GM12878 (cell line): ENCODE results near the gene NUDT5. TPM values are rescaled to one million over a fixed set of nuclear protein-coding genes. Genes with fewer than 3 reads are reported as not detected.

ENCODE experiments used
- BHLHE40 ChIP-seq, 2 experiments: fragments of 450-650 bp in 1 of 2; IDR thresholded peaks; 2 replicates each; pipeline ENCODE4 v1.6.1; 2011 to 2017; ENCODE audit warnings: low read depth in 2 of 2, borderline replicate concordance in 1 of 2, improper control_type of control experiment in 1 of 2, low read length in 1 of 2, mild to moderate bottlenecking in 1 of 2
- CBFB ChIP-seq: IDR thresholded peaks from 2 replicates; pipeline ENCODE4 v1.6.1; 2016; ENCODE audit warnings: antibody characterized with exemption, low read depth
- CHD4 ChIP-seq: fragments of 200-600 bp; sonication (generic); IDR thresholded peaks from 2 replicates; pipeline ENCODE4 v1.6.1; 2016; ENCODE audit warnings: mild to moderate bottlenecking
- CREM ChIP-seq: IDR thresholded peaks from 2 replicates; pipeline ENCODE4 v1.6.1; 2014; ENCODE audit warnings: antibody characterized with exemption, low read depth
- EGR1 ChIP-seq, 2 experiments: IDR thresholded peaks; 1 replicate in 1 of 2; 2 replicates in 1 of 2; pipeline ENCODE4 v1.6.1; 2011 to 2012; ENCODE audit warnings: low read depth in 2 of 2, low read length in 2 of 2, borderline replicate concordance in 1 of 2, mild to moderate bottlenecking in 1 of 2, moderate library complexity in 1 of 2
- EP300 ChIP-seq, 2 experiments: fragments of 150-350 bp in 1 of 2; IDR thresholded peaks; 2 replicates each; pipeline ENCODE4 v1.6.1; 2011 to 2012; ENCODE audit warnings: low read depth in 2 of 2, low read length in 2 of 2, borderline replicate concordance in 1 of 2, improper control_type of control experiment in 1 of 2, inconsistent platforms in 1 of 2; ENCODE audit not compliant: control insufficient read depth in 1 of 2
- GATAD2B ChIP-seq: fragments of 450-650 bp; conservative IDR thresholded peaks from 2 replicates; pipeline ENCODE4 v1.6.1; 2017; ENCODE audit warnings: low read depth, mild to moderate bottlenecking, moderate library complexity
- HDAC2 ChIP-seq: fragments of 200-600 bp; sonication (generic); IDR thresholded peaks from 2 replicates; pipeline ENCODE4 v1.6.1; 2017
- IRF4 ChIP-seq: IDR thresholded peaks from 2 replicates; pipeline ENCODE4 v1.6.1; 2011; ENCODE audit warnings: low read depth, low read length
- NBN ChIP-seq: fragments of 450-650 bp; IDR thresholded peaks from 2 replicates; pipeline ENCODE4 v1.6.1; 2016
- NFYA ChIP-seq: IDR thresholded peaks from 2 replicates; pipeline ENCODE4 v1.6.1; 2011; ENCODE audit warnings: low read depth, mild to moderate bottlenecking, low read length, improper control_type of control experiment, borderline replicate concordance
- RB1 ChIP-seq: fragments of 450-650 bp; formaldehyde crosslinking; IDR thresholded peaks from 2 replicates; pipeline ENCODE4 v1.6.1; 2017; ENCODE audit warnings: mild to moderate bottlenecking, borderline replicate concordance
- RBBP5 ChIP-seq: fragments of 200-600 bp; sonication (generic); conservative IDR thresholded peaks from 2 replicates; pipeline ENCODE4 v1.6.1; 2016
- RUNX3 ChIP-seq: IDR thresholded peaks from 2 replicates; pipeline ENCODE4 v1.6.1; 2012; ENCODE audit warnings: low read length, inconsistent platforms
- SIN3A ChIP-seq: IDR thresholded peaks from 2 replicates; pipeline ENCODE4 v1.6.1; 2012; ENCODE audit warnings: low read depth, low read length, improper control_type of control experiment
- SMAD1 ChIP-seq: fragments of 450-650 bp; IDR thresholded peaks from 2 replicates; pipeline ENCODE4 v1.6.1; 2018; ENCODE audit warnings: mild to moderate bottlenecking, low read depth; ENCODE audit not compliant: partially characterized antibody
- TARDBP ChIP-seq: IDR thresholded peaks from 2 replicates; pipeline ENCODE4 v1.6.1; 2016; ENCODE audit warnings: borderline replicate concordance
- YY1 ChIP-seq: IDR thresholded peaks from 2 replicates; pipeline ENCODE4 v1.6.1; 2011; ENCODE audit warnings: low read depth, mild to moderate bottlenecking, low read length
- polyA plus RNA-seq, 11 experiments: library from polyadenylated mRNA; depleted of rRNA in 4 of 11; unstranded in 6 of 11; stranded (reverse) in 5 of 11; fragments of >200 nt; fragmentation: Nextera tagmentation in 4 of 11; fragmentation: Illumina TruSeq in 1 of 11; extraction: Ambion mirVana in 4 of 11; extraction: Trizol in 1 of 11; gene quantifications; 1 replicate in 1 of 11; 2 replicates in 10 of 11; pipeline versions ENCODE4 v1.2.1 to v1.2.3, GENCODE V29; 2011 to 2016; ENCODE audit warnings: inconsistent platforms in 2 of 11, missing spikeins in 2 of 11, low read depth in 1 of 11
- total RNA-seq, 4 experiments: library from RNA; depleted of rRNA in 3 of 4; stranded (reverse); fragments of >200 nt in 3 of 4; fragmentation: Illumina TruSeq in 1 of 4; extraction: Trizol in 1 of 4; gene quantifications; 2 replicates each; pipeline versions ENCODE4 v1.2.1 to v1.2.3, GENCODE V29; 2013 to 2021
- TF ChIP-seq, protein P1 (sequence below): fragments of 450-650 bp; IDR thresholded peaks from 2 replicates; pipeline ENCODE4 v1.6.1; 2016; ENCODE audit warnings: mild to moderate bottlenecking
- TF ChIP-seq, protein P2 (sequence below): fragments of 450-650 bp; formaldehyde crosslinking; IDR thresholded peaks from 2 replicates; pipeline ENCODE4 v1.4.0; 2022; ENCODE audit warnings: mild to moderate bottlenecking, moderate library complexity
- TF ChIP-seq, protein P3 (sequence below): fragments of 150-350 bp; IDR thresholded peaks from 2 replicates; pipeline ENCODE4 v1.6.1; 2016; ENCODE audit warnings: low read depth, low read length

NUDT5 gene
- total and polyA plus RNA-seq, 10 of the 15 experiments (the other 5 are each of a cell fraction or from before 2014, with no cell fraction given), result 74.1 to 345 (median 153) TPM

DNA sequence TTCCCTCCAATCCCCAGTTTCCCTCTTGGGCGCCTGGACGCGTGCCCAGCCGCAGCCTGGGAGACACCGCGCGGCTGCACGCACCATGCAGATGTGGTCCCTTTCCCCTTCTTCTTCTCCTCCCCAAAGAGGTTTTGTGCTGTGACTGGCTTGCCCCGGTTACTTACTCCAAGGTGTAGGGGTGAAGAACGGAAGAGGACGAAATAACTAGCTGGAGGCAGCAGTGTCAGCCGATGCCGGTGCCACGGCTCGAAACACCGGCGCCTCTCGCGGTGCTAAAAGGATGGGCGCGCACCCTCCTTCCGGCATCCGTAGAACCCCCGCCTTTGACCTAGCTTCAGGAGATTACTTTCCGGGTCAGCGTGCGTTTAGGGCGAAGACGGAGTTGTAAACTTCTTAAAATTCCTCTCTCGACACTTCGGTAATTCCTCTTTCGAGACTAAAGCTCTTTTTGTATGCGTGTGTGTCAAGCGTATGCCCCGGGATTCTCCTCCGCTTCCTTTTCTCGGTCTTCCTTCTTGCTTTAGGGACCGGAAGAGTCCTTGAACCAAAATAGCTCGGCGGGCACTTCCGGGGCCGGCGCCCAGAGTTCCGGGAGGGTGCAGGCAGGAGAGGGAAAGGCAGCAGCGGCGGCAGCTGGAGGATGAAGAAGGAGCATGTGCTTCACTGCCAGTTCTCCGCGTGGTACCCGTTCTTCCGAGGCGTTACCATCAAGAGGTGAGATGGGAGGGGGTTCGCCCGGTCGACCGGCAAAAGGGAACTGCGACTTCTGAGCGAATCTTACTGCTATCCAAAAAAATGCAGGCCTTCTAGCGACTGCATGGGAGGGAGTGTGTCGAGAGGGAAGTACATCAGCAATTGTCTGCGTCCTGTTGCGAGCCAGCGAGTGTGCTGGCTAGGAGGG is at the start of gene NUDT5, which contains the start of gene CDC123 (continued):
- peak; percentile 4; the same call in 1 of the 2 replicates for TF ChIP-seq CREM
- 0 out of 3 replicates have a peak, but pooled peaks of 1 of the 2 experiments have one; percentile 44 for TF ChIP-seq EGR1 (IDR thresholded peaks at IDR 0.05; ENCODE audit: borderline replicate concordance in 1 of 2, low read depth in 2 of 2, low read length in 2 of 2)
- peak; percentile 82 for TF ChIP-seq NBN
- TF ChIP-seq NFYA, result no peak
- peak; percentile 12 for TF ChIP-seq SMAD1
- TF ChIP-seq YY1, result peak; percentile 66
- TF ChIP-seq, protein P1, sequence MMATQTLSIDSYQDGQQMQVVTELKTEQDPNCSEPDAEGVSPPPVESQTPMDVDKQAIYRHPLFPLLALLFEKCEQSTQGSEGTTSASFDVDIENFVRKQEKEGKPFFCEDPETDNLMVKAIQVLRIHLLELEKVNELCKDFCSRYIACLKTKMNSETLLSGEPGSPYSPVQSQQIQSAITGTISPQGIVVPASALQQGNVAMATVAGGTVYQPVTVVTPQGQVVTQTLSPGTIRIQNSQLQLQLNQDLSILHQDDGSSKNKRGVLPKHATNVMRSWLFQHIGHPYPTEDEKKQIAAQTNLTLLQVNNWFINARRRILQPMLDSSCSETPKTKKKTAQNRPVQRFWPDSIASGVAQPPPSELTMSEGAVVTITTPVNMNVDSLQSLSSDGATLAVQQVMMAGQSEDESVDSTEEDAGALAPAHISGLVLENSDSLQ, result peak; percentile 67
- TF ChIP-seq, protein P2, sequence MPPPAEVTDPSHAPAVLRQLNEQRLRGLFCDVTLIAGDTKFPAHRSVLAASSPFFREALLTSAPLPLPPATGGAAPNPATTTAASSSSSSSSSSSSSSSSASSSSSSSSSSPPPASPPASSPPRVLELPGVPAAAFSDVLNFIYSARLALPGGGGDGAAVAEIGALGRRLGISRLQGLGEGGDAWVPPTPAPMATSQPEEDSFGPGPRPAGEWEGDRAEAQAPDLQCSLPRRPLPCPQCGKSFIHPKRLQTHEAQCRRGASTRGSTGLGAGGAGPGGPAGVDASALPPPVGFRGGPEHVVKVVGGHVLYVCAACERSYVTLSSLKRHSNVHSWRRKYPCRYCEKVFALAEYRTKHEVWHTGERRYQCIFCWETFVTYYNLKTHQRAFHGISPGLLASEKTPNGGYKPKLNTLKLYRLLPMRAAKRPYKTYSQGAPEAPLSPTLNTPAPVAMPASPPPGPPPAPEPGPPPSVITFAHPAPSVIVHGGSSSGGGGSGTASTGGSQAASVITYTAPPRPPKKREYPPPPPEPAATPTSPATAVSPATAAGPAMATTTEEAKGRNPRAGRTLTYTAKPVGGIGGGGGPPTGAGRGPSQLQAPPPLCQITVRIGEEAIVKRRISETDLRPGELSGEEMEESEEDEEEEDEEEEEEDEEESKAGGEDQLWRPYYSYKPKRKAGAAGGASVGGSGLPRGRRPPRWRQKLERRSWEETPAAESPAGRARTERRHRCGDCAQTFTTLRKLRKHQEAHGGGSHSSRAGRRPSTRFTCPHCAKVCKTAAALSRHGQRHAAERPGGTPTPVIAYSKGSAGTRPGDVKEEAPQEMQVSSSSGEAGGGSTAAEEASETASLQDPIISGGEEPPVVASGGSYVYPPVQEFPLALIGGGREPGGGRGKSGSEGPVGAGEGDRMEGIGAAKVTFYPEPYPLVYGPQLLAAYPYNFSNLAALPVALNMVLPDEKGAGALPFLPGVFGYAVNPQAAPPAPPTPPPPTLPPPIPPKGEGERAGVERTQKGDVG, result no peak
- TF ChIP-seq RUNX3, result peak; percentile 2
- no peak; the same call in 1 of the 2 replicates for TF ChIP-seq RB1
- TF ChIP-seq, protein P3, sequence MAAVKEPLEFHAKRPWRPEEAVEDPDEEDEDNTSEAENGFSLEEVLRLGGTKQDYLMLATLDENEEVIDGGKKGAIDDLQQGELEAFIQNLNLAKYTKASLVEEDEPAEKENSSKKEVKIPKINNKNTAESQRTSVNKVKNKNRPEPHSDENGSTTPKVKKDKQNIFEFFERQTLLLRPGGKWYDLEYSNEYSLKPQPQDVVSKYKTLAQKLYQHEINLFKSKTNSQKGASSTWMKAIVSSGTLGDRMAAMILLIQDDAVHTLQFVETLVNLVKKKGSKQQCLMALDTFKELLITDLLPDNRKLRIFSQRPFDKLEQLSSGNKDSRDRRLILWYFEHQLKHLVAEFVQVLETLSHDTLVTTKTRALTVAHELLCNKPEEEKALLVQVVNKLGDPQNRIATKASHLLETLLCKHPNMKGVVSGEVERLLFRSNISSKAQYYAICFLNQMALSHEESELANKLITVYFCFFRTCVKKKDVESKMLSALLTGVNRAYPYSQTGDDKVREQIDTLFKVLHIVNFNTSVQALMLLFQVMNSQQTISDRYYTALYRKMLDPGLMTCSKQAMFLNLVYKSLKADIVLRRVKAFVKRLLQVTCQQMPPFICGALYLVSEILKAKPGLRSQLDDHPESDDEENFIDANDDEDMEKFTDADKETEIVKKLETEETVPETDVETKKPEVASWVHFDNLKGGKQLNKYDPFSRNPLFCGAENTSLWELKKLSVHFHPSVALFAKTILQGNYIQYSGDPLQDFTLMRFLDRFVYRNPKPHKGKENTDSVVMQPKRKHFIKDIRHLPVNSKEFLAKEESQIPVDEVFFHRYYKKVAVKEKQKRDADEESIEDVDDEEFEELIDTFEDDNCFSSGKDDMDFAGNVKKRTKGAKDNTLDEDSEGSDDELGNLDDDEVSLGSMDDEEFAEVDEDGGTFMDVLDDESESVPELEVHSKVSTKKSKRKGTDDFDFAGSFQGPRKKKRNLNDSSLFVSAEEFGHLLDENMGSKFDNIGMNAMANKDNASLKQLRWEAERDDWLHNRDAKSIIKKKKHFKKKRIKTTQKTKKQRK, result no peak
- TF ChIP-seq EP300 (IDR thresholded peaks at IDR 0.05; ENCODE audit: borderline replicate concordance in 1 of 2, control insufficient read depth in 1 of 2, low read depth in 2 of 2, low read length in 2 of 2), result 0 out of 4 replicates have a peak, but pooled peaks of 1 of the 2 experiments have one; percentile 28
- TF ChIP-seq CBFB, result no peak; the same call in none of the 2 replicates
- no peak for TF ChIP-seq HDAC2
- 0 out of 2 replicates have a peak, but pooled peaks have one; percentile 1 for TF ChIP-seq IRF4
- TF ChIP-seq GATAD2B, result peak; percentile 66
- TF ChIP-seq BHLHE40 (IDR thresholded peaks at IDR 0.05; ENCODE audit: borderline replicate concordance in 1 of 2, low read depth in 2 of 2, low read length in 1 of 2), result peak; percentile 21 to 44; a peak in 2 of 4 replicates
- peak; percentile 76; the same call in 1 of the 2 replicates for TF ChIP-seq SIN3A
- TF ChIP-seq RBBP5, result 0 out of 2 replicates have a peak, but pooled peaks have one; percentile 53
- no peak; the same call in 1 of the 2 replicates for TF ChIP-seq TARDBP
- no peak for TF ChIP-seq CHD4
